GM20000 (cell line): ENCODE data around the gene TP73.
A peak's percentile ranks its signal among the peaks of the same experiment; 100 is the strongest.

Experiments used
- DNase-seq: peaks from one replicate; pipeline ENCODE4 v3.0.0; 2012; ENCODE audit warnings: low spot score
- CTCF ChIP-seq: IDR thresholded peaks from 2 replicates; pipeline ENCODE4 v1.5.1; 2012; ENCODE audit warnings: mild to moderate bottlenecking, control low read depth; ENCODE audit errors: extremely low read depth, missing control alignments

TP73 gene

GRCh38 chr1:3633344-3634058, 18.8 kb upstream of the TP73 start:
- no peak for TF ChIP-seq CTCF
- no peak for DNase-seq

- DNase-seq, result no peak
- TF ChIP-seq CTCF, result no peak
Measured at GRCh38 chr1:3634059-3634800, 18.1 kb upstream of the TP73 start.

GRCh38 chr1:3636080-3636479, 16.2 kb upstream of the TP73 start:
- DNase-seq, result no peak
- TF ChIP-seq CTCF, result no peak

- TF ChIP-seq CTCF, result no peak
- DNase-seq, result no peak
Measured at GRCh38 chr1:3636531-3636930, 15.8 kb upstream of the TP73 start.

GRCh38 chr1:3638027-3638426, 14.3 kb upstream of the TP73 start:
- DNase-seq, result no peak
- no peak for TF ChIP-seq CTCF

GRCh38 chr1:3638676-3639075, 13.6 kb upstream of the TP73 start:
- TF ChIP-seq CTCF, result no peak
- DNase-seq, result peak; percentile 73

- no peak for TF ChIP-seq CTCF
- DNase-seq, result no peak
Measured at GRCh38 chr1:3639397-3639911, 12.9 kb upstream of the TP73 start.
